HCT116 (cell line): ENCODE data around the gene BCL2L11.

Experiments
- CEBPB ChIP-seq: IDR thresholded peaks from 2 replicates; pipeline ENCODE4 v1.6.1; 2012; ENCODE audit warnings: low read depth
- EGR1 ChIP-seq: IDR thresholded peaks from 2 replicates; pipeline ENCODE4 v1.6.1; 2012; ENCODE audit warnings: low read depth
- EZH2 ChIP-seq: fragments of 200-600 bp; sonication (generic); IDR thresholded peaks from 2 replicates; pipeline ENCODE4 v1.6.1; 2017; ENCODE audit warnings: antibody characterized with exemption, mixed run types
- POLR2A ChIP-seq: IDR thresholded peaks from 2 replicates; pipeline ENCODE4 v1.7.0; 2011; ENCODE audit warnings: borderline replicate concordance; ENCODE audit not compliant: insufficient read depth, insufficient read length; ENCODE audit errors: extremely low read depth
- POLR2AphosphoS5 ChIP-seq: IDR thresholded peaks from 2 replicates; pipeline ENCODE4 v1.6.1; 2011; ENCODE audit warnings: mild to moderate bottlenecking, low read depth, low read length, moderate library complexity
- ZFX ChIP-seq: fragments of 450-650 bp; IDR thresholded peaks from 2 replicates; pipeline ENCODE4 v1.6.1; 2017
- TF ChIP-seq, protein P1 (sequence below), 3 experiments: fragments of 200-600 bp in 1 of 3; sonication (generic) in 1 of 3; IDR thresholded peaks in 2 of 3; conservative IDR thresholded peaks in 1 of 3; 2 replicates each; pipeline ENCODE4 v1.5.1; 2012 to 2017; ENCODE audit warnings: low read depth in 2 of 3, low read length in 2 of 3, antibody characterized with exemption in 1 of 3, borderline replicate concordance in 1 of 3, control low read depth in 1 of 3, mild to moderate bottlenecking in 1 of 3, mixed read lengths in 1 of 3, mixed run types in 1 of 3, moderate library complexity in 1 of 3; ENCODE audit not compliant: insufficient read depth in 1 of 3

DNA sequence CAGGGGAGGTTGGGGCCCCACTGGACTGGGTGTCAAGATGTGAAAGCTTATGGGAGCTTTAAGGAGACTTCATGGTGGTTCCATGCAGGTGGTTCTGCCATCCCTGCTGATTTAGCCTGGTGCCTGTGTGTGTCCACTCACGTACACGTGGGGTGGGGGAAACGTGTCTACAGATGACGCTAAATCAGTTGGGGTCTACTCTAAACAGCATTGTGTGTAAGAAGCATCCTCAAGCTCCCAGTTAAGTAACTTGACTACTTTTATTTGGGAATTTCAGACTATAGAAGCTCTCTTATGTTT is 47.1 kb downstream of the BCL2L11 start:
- TF ChIP-seq EGR1, result no peak
- TF ChIP-seq, protein P1, sequence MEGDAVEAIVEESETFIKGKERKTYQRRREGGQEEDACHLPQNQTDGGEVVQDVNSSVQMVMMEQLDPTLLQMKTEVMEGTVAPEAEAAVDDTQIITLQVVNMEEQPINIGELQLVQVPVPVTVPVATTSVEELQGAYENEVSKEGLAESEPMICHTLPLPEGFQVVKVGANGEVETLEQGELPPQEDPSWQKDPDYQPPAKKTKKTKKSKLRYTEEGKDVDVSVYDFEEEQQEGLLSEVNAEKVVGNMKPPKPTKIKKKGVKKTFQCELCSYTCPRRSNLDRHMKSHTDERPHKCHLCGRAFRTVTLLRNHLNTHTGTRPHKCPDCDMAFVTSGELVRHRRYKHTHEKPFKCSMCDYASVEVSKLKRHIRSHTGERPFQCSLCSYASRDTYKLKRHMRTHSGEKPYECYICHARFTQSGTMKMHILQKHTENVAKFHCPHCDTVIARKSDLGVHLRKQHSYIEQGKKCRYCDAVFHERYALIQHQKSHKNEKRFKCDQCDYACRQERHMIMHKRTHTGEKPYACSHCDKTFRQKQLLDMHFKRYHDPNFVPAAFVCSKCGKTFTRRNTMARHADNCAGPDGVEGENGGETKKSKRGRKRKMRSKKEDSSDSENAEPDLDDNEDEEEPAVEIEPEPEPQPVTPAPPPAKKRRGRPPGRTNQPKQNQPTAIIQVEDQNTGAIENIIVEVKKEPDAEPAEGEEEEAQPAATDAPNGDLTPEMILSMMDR (IDR thresholded peaks at IDR 0.05 in 2 of 3, conservative IDR thresholded peaks at IDR 0.05 in 1 of 3; ENCODE audit: borderline replicate concordance in 1 of 3, insufficient read depth in 1 of 3, low read depth in 2 of 3, low read length in 2 of 3), result no peak
- TF ChIP-seq ZFX, result no peak
- no peak for TF ChIP-seq POLR2AphosphoS5
- no peak for TF ChIP-seq POLR2A
- TF ChIP-seq CEBPB, result no peak
- TF ChIP-seq EZH2, result no peak
